Measurements from ENCODE around the gene SLC30A2. TPM values are rescaled to one million over a fixed set of nuclear protein-coding genes. Genes with fewer than 3 reads are reported as not detected.

The SLC30A2 gene
- total RNA-seq, 3 donors from 2014 or later: 0.12 to 0.14 (median 0.13) TPM

DNA sequence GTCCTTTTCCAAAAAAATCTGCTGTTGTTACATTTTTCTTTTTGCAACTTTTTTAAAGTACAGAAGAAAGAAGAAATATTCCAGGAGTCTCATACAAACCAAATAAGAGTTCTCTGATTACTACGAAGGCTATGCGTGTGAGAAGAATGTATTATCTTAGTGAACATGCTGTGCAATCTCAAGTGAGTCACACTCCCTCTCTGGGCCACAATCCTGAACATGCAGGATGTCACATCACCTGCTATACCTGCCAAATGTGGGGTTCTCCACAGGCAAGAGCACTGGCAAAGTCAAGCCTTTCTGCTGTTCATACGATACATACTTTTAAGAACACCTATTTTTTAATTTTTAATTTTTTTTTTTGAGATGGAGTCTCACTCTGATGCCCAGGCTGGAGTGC lies 43.2 kb upstream of the SLC30A2 start:
- intact Hi-C loops (cut with DNase I, micrococcal nuclease): no loop called here
- Histone ChIP-seq H3K4me3 (no peak overlapping the region), H3K4me1 (ENCODE audit: low read depth) (no peaks in the 10 kb centered on the region), H3K9me3 (no peaks in the 10 kb centered on the region), H3K36me3 (ENCODE audit: low read depth) (no peaks in the 10 kb centered on the region)
- ATAC-seq (no peak), DNase-seq (no peak)
- no peak for TF ChIP-seq CTCF (IDR thresholded peaks at IDR 0.05)

DNA sequence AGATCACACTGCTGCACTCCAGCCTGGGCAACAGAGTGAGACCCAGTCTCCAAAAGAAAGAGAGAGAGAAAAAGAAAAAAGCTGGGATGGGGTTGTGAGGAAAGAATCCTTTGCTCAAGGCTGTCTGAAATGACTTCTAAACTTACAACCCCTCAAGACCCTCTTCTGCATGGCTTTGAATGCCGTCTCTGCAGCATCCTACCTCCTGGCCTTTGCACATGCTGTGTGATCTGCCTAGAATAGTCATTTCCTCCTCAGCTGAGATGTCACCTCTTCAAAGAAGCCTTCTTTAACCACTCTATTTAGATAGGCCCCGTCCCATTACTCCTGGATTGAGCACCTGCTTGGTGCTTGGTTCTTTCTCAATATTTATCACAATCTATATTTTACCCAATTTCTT lies 38.9 kb upstream of the SLC30A2 start:
- ATAC-seq: no peak
- H3K4me1 ChIP-seq (ENCODE audit: low read depth): no peaks in the 10 kb centered on the region
- DNase-seq: no peak
- no peaks in the 10 kb centered on the region for H3K9me3 ChIP-seq
- intact Hi-C loops (cut with DNase I, micrococcal nuclease): no loop called here
- TF ChIP-seq CTCF (IDR thresholded peaks at IDR 0.05): no peak
- H3K4me3 ChIP-seq: no peak overlapping the region
- H3K36me3 ChIP-seq (ENCODE audit: low read depth): no peaks in the 10 kb centered on the region

DNA sequence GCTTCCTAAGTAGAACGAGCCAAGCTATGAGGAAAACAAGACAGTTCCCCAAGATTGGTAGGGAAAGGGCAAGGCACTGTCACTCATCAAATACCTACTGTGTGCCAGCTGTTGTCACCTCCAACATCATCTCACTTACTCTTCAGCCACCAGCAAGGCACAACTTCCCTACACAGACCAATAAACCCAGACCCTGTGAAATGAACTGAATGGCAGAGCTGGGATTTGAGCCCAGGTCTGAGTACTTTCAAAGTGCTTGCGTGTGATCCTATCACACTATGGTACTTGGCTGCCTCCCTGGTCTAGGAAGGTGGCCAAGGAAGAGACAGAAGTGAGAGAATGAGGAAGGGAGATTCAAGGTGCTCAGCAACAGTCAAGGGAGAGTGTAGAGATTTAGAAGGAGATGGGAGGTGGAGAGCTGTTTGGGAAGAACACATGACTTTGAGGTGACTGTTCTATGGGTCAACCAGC lies 38.2 kb upstream of the SLC30A2 start:
- Histone ChIP-seq H3K9me3 (no peaks in the 10 kb centered on the region), H3K4me1 (ENCODE audit: low read depth) (no peaks in the 10 kb centered on the region), H3K4me3 (no peak overlapping the region), H3K36me3 (ENCODE audit: low read depth) (no peaks in the 10 kb centered on the region)
- no peak for TF ChIP-seq CTCF (IDR thresholded peaks at IDR 0.05)
- intact Hi-C loops (cut with DNase I, micrococcal nuclease): no loop called here
- ATAC-seq (no peak), DNase-seq (no peak)

GRCh38 chr1:26083208-26083607 lies 37.3 kb upstream of the SLC30A2 start:
- no peaks in the 10 kb centered on the region for H3K9me3 ChIP-seq
- H3K4me1 ChIP-seq (ENCODE audit: low read depth): peaks cover 2% of the 10 kb centered on the region
- H3K36me3 ChIP-seq (ENCODE audit: low read depth): no peaks in the 10 kb centered on the region
- intact Hi-C loops (cut with DNase I, micrococcal nuclease): no loop called here
- DNase-seq (no peak), ATAC-seq (peak; percentile 41)
- no peak for TF ChIP-seq CTCF (IDR thresholded peaks at IDR 0.05)
- H3K4me3 ChIP-seq: no peak overlapping the region

DNA sequence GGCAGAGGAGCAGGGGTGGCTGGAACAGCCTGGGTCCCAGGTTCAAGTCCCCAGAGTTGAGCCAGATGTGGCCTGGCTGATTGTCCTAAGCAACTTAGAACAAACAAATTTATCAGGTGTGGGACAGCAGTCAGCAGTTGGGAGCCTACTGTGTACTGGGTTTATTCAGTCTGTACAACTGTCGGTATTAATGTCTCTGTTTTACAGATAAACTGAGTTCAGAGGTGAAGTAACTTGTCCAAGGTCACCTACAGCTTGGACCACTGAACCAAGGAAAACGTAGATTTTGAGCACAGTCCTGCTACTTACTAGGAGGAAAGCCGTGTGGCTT lies 36.1 kb upstream of the SLC30A2 start:
- intact Hi-C loops (cut with DNase I, micrococcal nuclease): no loop called here
- Histone ChIP-seq H3K9me3 (no peaks in the 10 kb centered on the region), H3K4me3 (no peak overlapping the region), H3K36me3 (ENCODE audit: low read depth) (no peaks in the 10 kb centered on the region), H3K4me1 (ENCODE audit: low read depth) (peaks cover 2% of the 10 kb centered on the region)
- DNase-seq (no peak), ATAC-seq (no peak)
- TF ChIP-seq CTCF (IDR thresholded peaks at IDR 0.05): no peak

Measured in mucosa of descending colon (tissue), 3 donors.